Left renal cortex interstitium (tissue), 4 donors: ENCODE results near the gene NUF2. TPM values are rescaled to one million over a fixed set of nuclear protein-coding genes. Genes with fewer than 3 reads are reported as not detected.

Experiments used
- DNase-seq, 4 donors: peaks; one replicate each; pipeline ENCODE4 v3.0.0-alpha.2; 2013; ENCODE audit warnings: low read depth in 4 of 4, low spot score in 2 of 4, missing footprints in 1 of 4
- polyA plus RNA-seq, 4 donors: library from polyadenylated mRNA; unstranded; fragments of 120-200 nt; gene quantifications; one replicate each; pipeline ENCODE4 v1.2.1, GENCODE V29; 2013; ENCODE audit not compliant: insufficient read length in 4 of 4

Gene NUF2
- polyA plus RNA-seq, 4 donors: 26.5 to 31.0 (median 27.6) TPM

- DNase-seq: no peak
Observed at GRCh38 chr1:163397451-163398200, 75.9 kb downstream of the NUF2 start.

- DNase-seq: no peak
Observed at GRCh38 chr1:163399001-163399400, 77.2 kb downstream of the NUF2 start.

GRCh38 chr1:163399976-163400601, 78.3 kb downstream of the NUF2 start:
- DNase-seq: no peak

DNA sequence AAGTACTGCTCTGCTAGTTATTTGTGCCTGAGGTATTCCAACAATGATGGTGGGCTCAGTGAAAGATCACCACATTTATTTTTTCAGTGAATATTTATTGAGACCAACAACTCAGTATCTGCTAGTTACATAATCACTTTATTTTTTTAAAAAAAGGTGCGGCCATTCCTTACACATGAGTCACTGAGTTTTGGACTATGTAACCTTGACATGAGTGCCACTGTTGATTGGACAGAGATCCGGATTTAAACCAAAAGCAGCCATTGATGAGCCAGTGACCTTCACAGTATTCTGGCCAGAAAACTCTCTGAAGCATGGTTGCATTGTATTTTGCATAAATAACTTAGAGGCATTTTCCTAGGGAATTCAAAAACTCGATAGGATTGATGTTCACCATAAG, 79.5 kb downstream of the NUF2 start:
- no peak for DNase-seq

Other genes starting within 250 kb of the NUF2 start
- 10 to 100 TPM in 2 of 4 donors, 1 to 10 TPM in 2; 7.1 to 17.4 (median 9.6) TPM for gene RGS5, start 119.0 kb upstream of the NUF2 start, polyA plus RNA-seq